ENCODE measurements around the gene USP25.

DNA sequence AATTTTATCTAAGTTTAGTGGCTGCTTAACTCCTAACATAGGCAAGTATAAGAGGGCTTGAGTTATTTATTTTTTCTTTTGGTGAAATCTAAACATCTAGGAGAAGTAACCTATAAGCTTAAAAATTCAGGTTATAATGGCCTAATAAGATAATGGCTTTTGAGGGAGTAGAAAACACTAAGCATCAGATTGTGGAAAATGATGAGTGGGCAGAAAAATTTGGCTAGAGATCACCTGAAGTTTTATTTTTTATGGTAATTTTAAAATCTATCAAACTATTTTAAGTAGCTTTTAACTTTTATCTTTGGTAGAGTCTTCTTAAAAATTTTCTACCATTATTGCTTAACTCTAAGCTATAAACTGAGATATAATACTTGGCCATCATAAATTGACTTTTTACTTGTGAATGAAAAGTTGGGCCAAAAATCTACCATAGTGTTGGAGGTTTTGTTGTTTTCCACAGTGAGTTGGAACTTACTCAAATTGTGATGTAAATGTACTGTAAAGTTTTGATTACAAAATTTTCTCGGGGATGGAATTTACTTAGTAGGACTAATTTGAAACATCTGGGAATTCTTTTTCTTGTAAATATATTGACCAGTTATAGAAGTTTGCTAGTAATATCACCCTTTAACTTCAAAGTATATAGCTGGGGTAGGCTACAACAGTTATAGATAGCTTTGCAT lies 63.9 kb downstream of the USP25 start:
- TF ChIP-seq POLR2A (IDR thresholded peaks at IDR 0.05) (no peak), POLR2AphosphoS5 (IDR thresholded peaks at IDR 0.05) (no peak), EP300 (IDR thresholded peaks at IDR 0.05) (no peak)
- TF ChIP-seq, protein P1, sequence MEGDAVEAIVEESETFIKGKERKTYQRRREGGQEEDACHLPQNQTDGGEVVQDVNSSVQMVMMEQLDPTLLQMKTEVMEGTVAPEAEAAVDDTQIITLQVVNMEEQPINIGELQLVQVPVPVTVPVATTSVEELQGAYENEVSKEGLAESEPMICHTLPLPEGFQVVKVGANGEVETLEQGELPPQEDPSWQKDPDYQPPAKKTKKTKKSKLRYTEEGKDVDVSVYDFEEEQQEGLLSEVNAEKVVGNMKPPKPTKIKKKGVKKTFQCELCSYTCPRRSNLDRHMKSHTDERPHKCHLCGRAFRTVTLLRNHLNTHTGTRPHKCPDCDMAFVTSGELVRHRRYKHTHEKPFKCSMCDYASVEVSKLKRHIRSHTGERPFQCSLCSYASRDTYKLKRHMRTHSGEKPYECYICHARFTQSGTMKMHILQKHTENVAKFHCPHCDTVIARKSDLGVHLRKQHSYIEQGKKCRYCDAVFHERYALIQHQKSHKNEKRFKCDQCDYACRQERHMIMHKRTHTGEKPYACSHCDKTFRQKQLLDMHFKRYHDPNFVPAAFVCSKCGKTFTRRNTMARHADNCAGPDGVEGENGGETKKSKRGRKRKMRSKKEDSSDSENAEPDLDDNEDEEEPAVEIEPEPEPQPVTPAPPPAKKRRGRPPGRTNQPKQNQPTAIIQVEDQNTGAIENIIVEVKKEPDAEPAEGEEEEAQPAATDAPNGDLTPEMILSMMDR (IDR thresholded peaks at IDR 0.05), result no peak

All from suprapubic skin (tissue), 4 donors.